Loucy (cell line): ENCODE results near the gene BCKDHA.

ENCODE experiments used
- EZH2phosphoT487 ChIP-seq: fragments of 200-600 bp; IDR thresholded peaks from 2 replicates; pipeline ENCODE4 v1.6.1; 2018; ENCODE audit warnings: antibody characterized with exemption, mild to moderate bottlenecking, moderate library complexity, borderline replicate concordance
- TF ChIP-seq, protein P1 (sequence below): fragments of 200-600 bp; sonication (generic); conservative IDR thresholded peaks from 2 replicates; pipeline ENCODE4 v1.5.1; 2014; ENCODE audit warnings: mild to moderate bottlenecking, antibody characterized with exemption, low read length

DNA sequence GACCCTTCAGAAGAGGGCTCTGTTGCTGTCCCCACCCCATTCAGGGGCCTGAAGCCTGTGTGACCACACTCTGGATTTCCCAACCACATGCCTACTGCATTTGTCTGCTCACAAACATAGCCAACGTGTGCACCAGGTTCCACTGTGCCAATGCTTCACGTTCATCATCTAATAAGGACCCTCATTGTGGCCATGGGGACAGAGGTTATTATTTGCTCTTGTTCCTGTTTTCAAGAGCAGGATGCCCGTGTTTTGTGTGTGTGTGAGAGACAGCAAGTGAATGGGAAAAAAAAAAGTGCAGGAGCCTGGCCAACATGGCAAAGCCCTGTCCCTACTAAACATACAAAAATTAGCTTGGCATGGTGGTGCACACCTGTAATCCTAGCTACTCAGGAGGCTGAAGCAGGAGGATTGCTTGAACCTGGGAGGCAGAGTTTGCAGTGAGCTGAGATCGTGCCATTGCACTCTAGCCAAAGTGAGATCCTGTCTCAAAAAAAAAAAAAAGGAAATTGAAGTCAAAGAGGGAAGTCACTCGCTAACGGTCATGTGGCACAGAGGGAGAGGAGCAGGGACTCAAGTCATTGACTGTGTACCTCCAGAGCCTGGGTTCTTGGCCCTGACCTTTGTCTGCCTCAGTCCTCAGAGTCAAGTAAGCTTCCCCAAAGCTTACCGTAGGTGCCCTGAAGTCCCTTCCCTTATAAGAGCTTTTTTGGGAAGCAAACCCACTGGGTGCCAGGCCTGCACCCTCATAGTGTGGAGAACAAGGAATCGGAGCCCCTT lies 22.7 kb downstream of the BCKDHA start:
- TF ChIP-seq, protein P1, sequence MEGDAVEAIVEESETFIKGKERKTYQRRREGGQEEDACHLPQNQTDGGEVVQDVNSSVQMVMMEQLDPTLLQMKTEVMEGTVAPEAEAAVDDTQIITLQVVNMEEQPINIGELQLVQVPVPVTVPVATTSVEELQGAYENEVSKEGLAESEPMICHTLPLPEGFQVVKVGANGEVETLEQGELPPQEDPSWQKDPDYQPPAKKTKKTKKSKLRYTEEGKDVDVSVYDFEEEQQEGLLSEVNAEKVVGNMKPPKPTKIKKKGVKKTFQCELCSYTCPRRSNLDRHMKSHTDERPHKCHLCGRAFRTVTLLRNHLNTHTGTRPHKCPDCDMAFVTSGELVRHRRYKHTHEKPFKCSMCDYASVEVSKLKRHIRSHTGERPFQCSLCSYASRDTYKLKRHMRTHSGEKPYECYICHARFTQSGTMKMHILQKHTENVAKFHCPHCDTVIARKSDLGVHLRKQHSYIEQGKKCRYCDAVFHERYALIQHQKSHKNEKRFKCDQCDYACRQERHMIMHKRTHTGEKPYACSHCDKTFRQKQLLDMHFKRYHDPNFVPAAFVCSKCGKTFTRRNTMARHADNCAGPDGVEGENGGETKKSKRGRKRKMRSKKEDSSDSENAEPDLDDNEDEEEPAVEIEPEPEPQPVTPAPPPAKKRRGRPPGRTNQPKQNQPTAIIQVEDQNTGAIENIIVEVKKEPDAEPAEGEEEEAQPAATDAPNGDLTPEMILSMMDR: no peak
- TF ChIP-seq EZH2phosphoT487: no peak
